NB4 (cell line): Measurements from ENCODE around the gene CRTC1.
"Not testable (repeated sequence)": the region's sequence is repeated elsewhere in the genome, so short reads cannot be mapped to it uniquely, and the experiment has no call there.

Experiments
- CTCF ChIP-seq: IDR thresholded peaks from one replicate; pipeline ENCODE4 v1.5.1; 2012; ENCODE audit warnings: low read depth, low read length
- POLR2A ChIP-seq: IDR thresholded peaks from 2 replicates; pipeline ENCODE4 v1.6.1; 2011; ENCODE audit warnings: mild to moderate bottlenecking; ENCODE audit not compliant: insufficient read length; ENCODE audit errors: extremely low read depth

DNA sequence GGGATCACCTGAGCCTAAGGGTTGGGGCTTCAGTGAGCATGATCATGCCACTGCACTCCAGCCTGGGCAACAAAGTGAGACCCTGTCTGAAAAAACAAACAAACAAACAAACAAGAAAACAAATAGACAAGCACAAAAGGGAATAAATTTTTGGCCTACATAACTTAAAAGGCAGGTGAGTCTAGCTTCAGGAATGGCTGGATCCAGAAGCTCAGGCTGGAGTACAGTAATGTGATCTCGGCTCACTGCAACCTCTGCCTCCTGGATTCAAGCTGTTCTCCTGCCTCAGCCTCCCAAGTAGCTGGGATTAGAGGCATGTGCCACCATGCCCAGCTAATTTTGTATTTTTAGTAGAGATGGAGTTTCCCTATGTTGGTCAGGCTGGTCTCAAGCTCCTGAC, 3.3 kb upstream of the CRTC1 start:
- TF ChIP-seq CTCF, POLR2A: not testable (repeated sequence)
